Measurements from ENCODE around the gene MLLT3. TPM values are rescaled to one million over a fixed set of nuclear protein-coding genes. Genes with fewer than 3 reads are reported as not detected.
A peak's percentile ranks its signal among the peaks of the same experiment; 100 is the strongest.

MLLT3 gene
- total and polyA plus RNA-seq, 2 donors: 21.8 to 46.2 TPM

GRCh38 chr9:20608582-20608981, 13.7 kb downstream of the MLLT3 start:
- Histone ChIP-seq H3K4me3 (ENCODE audit: low read length in 2 of 2) (no peak overlapping the region), H3K27me3 (ENCODE audit: control insufficient read depth in 2 of 2, insufficient read depth in 1 of 2, low read length in 1 of 2) (no peaks in the 10 kb centered on the region), H3K9me3 (ENCODE audit: control insufficient read depth in 2 of 2, insufficient read depth in 1 of 2, low read length in 1 of 2) (no peaks in the 10 kb centered on the region), H3K27ac (ENCODE audit: low read depth in 1 of 2, low read length in 1 of 2) (no peak overlapping the region), H3K36me3 (ENCODE audit: control insufficient read depth in 2 of 2, insufficient read depth in 2 of 2, low read length in 1 of 2) (no peaks in the 10 kb centered on the region), H3K4me1 (ENCODE audit: control insufficient read depth in 2 of 2, insufficient read depth in 2 of 2, low read length in 2 of 2) (no peaks in the 10 kb centered on the region)
- WGBS: 91% methylated on average over 5 of the region's 5 CpGs
- no peak for DNase-seq (ENCODE audit: low read depth in 6 of 9, low spot score in 9 of 9)

GRCh38 chr9:20606652-20607051, 15.6 kb downstream of the MLLT3 start:
- Histone ChIP-seq H3K4me1 (ENCODE audit: control insufficient read depth in 2 of 2, insufficient read depth in 2 of 2, low read length in 2 of 2) (no peaks in the 10 kb centered on the region), H3K27me3 (ENCODE audit: control insufficient read depth in 2 of 2, insufficient read depth in 1 of 2, low read length in 1 of 2) (no peaks in the 10 kb centered on the region), H3K9me3 (ENCODE audit: control insufficient read depth in 2 of 2, insufficient read depth in 1 of 2, low read length in 1 of 2) (no peaks in the 10 kb centered on the region), H3K27ac (ENCODE audit: low read depth in 1 of 2, low read length in 1 of 2) (no peak overlapping the region), H3K4me3 (ENCODE audit: low read length in 2 of 2) (no peak overlapping the region), H3K36me3 (ENCODE audit: control insufficient read depth in 2 of 2, insufficient read depth in 2 of 2, low read length in 1 of 2) (no peaks in the 10 kb centered on the region)
- peak in 1 of 9 donors; percentile 13 for DNase-seq (ENCODE audit: low read depth in 6 of 9, low spot score in 9 of 9)
- 48% methylated on average over 2 of the region's 2 CpGs for WGBS

DNA sequence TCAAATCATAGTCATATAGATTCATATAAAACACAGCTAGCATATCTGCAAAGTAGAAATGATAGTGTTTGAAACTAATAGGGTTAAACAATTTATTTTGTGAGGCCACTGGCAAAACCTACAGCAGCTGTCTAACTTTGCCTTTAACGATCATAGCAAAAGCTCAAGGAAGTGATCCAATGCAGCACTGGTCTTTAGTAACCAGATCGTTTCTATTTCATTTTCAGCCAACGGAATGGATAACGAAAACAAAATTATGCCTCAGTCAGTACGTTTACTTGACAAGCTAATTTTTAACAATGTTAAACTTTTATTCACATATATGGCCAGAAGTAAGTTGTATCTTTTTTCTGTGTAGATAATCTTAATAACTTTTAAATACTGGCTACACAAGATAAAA, 17.7 kb downstream of the MLLT3 start:
- no peak overlapping the region for H3K4me3 ChIP-seq (ENCODE audit: low read length in 2 of 2)
- no peaks in the 10 kb centered on the region for H3K36me3 ChIP-seq (ENCODE audit: control insufficient read depth in 2 of 2, insufficient read depth in 2 of 2, low read length in 1 of 2)
- no peak overlapping the region for H3K27ac ChIP-seq (ENCODE audit: low read depth in 1 of 2, low read length in 1 of 2)
- DNase-seq (ENCODE audit: low read depth in 6 of 9, low spot score in 9 of 9): peak in 1 of 9 donors; percentile 31
- H3K4me1 ChIP-seq (ENCODE audit: control insufficient read depth in 2 of 2, insufficient read depth in 2 of 2, low read length in 2 of 2): no peaks in the 10 kb centered on the region
- WGBS: 8% methylated on average over 5 of the region's 5 CpGs
- H3K9me3 ChIP-seq (ENCODE audit: control insufficient read depth in 2 of 2, insufficient read depth in 1 of 2, low read length in 1 of 2): no peaks in the 10 kb centered on the region
- no peaks in the 10 kb centered on the region for H3K27me3 ChIP-seq (ENCODE audit: control insufficient read depth in 2 of 2, insufficient read depth in 1 of 2, low read length in 1 of 2)

- no peaks in the 10 kb centered on the region for H3K27me3 ChIP-seq (ENCODE audit: control insufficient read depth in 2 of 2, insufficient read depth in 1 of 2, low read length in 1 of 2)
- no peaks in the 10 kb centered on the region for H3K4me1 ChIP-seq (ENCODE audit: control insufficient read depth in 2 of 2, insufficient read depth in 2 of 2, low read length in 2 of 2)
- no peaks in the 10 kb centered on the region for H3K9me3 ChIP-seq (ENCODE audit: control insufficient read depth in 2 of 2, insufficient read depth in 1 of 2, low read length in 1 of 2)
- no peak overlapping the region for H3K4me3 ChIP-seq (ENCODE audit: low read length in 2 of 2)
- DNase-seq (ENCODE audit: low read depth in 6 of 9, low spot score in 9 of 9): no peak
- H3K27ac ChIP-seq (ENCODE audit: low read depth in 1 of 2, low read length in 1 of 2): no peak overlapping the region
- no peaks in the 10 kb centered on the region for H3K36me3 ChIP-seq (ENCODE audit: control insufficient read depth in 2 of 2, insufficient read depth in 2 of 2, low read length in 1 of 2)
- 74% methylated on average over 5 of the region's 5 CpGs for WGBS
Measured at GRCh38 chr9:20603524-20604268, 18.6 kb downstream of the MLLT3 start.

- Histone ChIP-seq H3K27ac (ENCODE audit: low read depth in 1 of 2, low read length in 1 of 2) (no peak overlapping the region), H3K4me1 (ENCODE audit: control insufficient read depth in 2 of 2, insufficient read depth in 2 of 2, low read length in 2 of 2) (no peaks in the 10 kb centered on the region), H3K36me3 (ENCODE audit: control insufficient read depth in 2 of 2, insufficient read depth in 2 of 2, low read length in 1 of 2) (no peaks in the 10 kb centered on the region), H3K27me3 (ENCODE audit: control insufficient read depth in 2 of 2, insufficient read depth in 1 of 2, low read length in 1 of 2) (no peaks in the 10 kb centered on the region), H3K4me3 (ENCODE audit: low read length in 2 of 2) (no peak overlapping the region), H3K9me3 (ENCODE audit: control insufficient read depth in 2 of 2, insufficient read depth in 1 of 2, low read length in 1 of 2) (no peaks in the 10 kb centered on the region)
- no peak for DNase-seq (ENCODE audit: low read depth in 6 of 9, low spot score in 9 of 9)
- 96% methylated on average over 1 of the region's 1 CpG for WGBS
Measured at GRCh38 chr9:20601292-20601691, 21.0 kb downstream of the MLLT3 start.

DNA sequence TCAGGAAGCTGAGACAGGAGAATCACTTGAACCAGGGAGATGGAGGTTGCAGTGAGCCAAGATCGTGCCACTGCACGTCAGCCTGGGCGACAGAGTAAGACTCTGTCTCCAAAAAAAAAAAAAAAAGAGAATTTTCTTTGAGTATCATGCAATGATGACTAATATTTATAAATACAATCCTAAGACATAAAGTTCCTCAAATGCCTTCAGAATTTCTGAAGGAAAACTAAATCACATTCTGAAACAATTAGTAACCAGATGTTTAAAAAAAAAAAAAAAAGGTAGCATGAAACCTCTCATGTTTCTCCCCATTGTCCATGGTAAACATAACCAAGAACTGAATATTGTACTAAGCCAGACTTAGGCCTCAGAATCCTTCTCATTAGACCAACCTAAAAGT, 23.1 kb downstream of the MLLT3 start:
- Histone ChIP-seq H3K4me1 (ENCODE audit: control insufficient read depth in 2 of 2, insufficient read depth in 2 of 2, low read length in 2 of 2) (no peaks in the 10 kb centered on the region), H3K27ac (ENCODE audit: low read depth in 1 of 2, low read length in 1 of 2) (no peak overlapping the region)
- WGBS: 97% methylated on average over 3 of the region's 3 CpGs

GRCh38 chr9:20598367-20598766, 23.9 kb downstream of the MLLT3 start:
- Histone ChIP-seq H3K9me3 (ENCODE audit: control insufficient read depth in 2 of 2, insufficient read depth in 1 of 2, low read length in 1 of 2) (no peaks in the 10 kb centered on the region), H3K36me3 (ENCODE audit: control insufficient read depth in 2 of 2, insufficient read depth in 2 of 2, low read length in 1 of 2) (no peaks in the 10 kb centered on the region), H3K4me1 (ENCODE audit: control insufficient read depth in 2 of 2, insufficient read depth in 2 of 2, low read length in 2 of 2) (no peaks in the 10 kb centered on the region), H3K27ac (ENCODE audit: low read depth in 1 of 2, low read length in 1 of 2) (no peak overlapping the region), H3K4me3 (ENCODE audit: low read length in 2 of 2) (no peak overlapping the region), H3K27me3 (ENCODE audit: control insufficient read depth in 2 of 2, insufficient read depth in 1 of 2, low read length in 1 of 2) (no peaks in the 10 kb centered on the region)
- no peak for DNase-seq (ENCODE audit: low read depth in 6 of 9, low spot score in 9 of 9)
- 97% methylated on average over 1 of the region's 1 CpG for WGBS

More for the DNA sequence above, 23.1 kb downstream of the MLLT3 start:
- Histone ChIP-seq H3K4me3 (ENCODE audit: low read length in 2 of 2) (no peak overlapping the region), H3K36me3 (ENCODE audit: control insufficient read depth in 2 of 2, insufficient read depth in 2 of 2, low read length in 1 of 2) (no peaks in the 10 kb centered on the region), H3K27me3 (ENCODE audit: control insufficient read depth in 2 of 2, insufficient read depth in 1 of 2, low read length in 1 of 2) (no peaks in the 10 kb centered on the region), H3K9me3 (ENCODE audit: control insufficient read depth in 2 of 2, insufficient read depth in 1 of 2, low read length in 1 of 2) (no peaks in the 10 kb centered on the region)
- no peak for DNase-seq (ENCODE audit: low read depth in 6 of 9, low spot score in 9 of 9)

GRCh38 chr9:20597862-20598261, 24.4 kb downstream of the MLLT3 start:
- no peaks in the 10 kb centered on the region for H3K9me3 ChIP-seq (ENCODE audit: control insufficient read depth in 2 of 2, insufficient read depth in 1 of 2, low read length in 1 of 2)
- no peak overlapping the region for H3K4me3 ChIP-seq (ENCODE audit: low read length in 2 of 2)
- no peaks in the 10 kb centered on the region for H3K36me3 ChIP-seq (ENCODE audit: control insufficient read depth in 2 of 2, insufficient read depth in 2 of 2, low read length in 1 of 2)
- no peak overlapping the region for H3K27ac ChIP-seq (ENCODE audit: low read depth in 1 of 2, low read length in 1 of 2)
- no peaks in the 10 kb centered on the region for H3K4me1 ChIP-seq (ENCODE audit: control insufficient read depth in 2 of 2, insufficient read depth in 2 of 2, low read length in 2 of 2)
- H3K27me3 ChIP-seq (ENCODE audit: control insufficient read depth in 2 of 2, insufficient read depth in 1 of 2, low read length in 1 of 2): no peaks in the 10 kb centered on the region
- no peak for DNase-seq (ENCODE audit: low read depth in 6 of 9, low spot score in 9 of 9)

DNA sequence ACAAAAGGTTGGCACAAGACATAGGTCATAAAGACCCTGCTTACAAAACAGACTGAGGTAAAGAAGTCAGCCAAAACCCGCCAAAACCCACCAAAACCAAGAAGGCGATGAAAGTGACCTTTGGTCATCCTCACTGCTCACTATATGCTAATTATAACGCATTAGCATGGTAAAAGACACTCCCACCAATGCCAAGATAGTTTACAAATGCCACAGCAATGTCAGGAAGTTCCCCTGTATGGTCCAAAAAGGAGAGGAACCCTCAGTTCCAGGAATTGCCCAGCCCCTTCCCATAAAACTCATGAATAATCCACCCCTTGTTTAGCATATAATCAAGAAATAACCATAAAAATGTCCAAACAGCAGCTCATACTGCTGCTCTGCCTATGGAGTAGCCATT, 27.7 kb downstream of the MLLT3 start:
- Histone ChIP-seq H3K4me1 (ENCODE audit: control insufficient read depth in 2 of 2, insufficient read depth in 2 of 2, low read length in 2 of 2) (no peaks in the 10 kb centered on the region), H3K4me3 (ENCODE audit: low read length in 2 of 2) (no peak overlapping the region), H3K9me3 (ENCODE audit: control insufficient read depth in 2 of 2, insufficient read depth in 1 of 2, low read length in 1 of 2) (no peaks in the 10 kb centered on the region), H3K27ac (ENCODE audit: low read depth in 1 of 2, low read length in 1 of 2) (no peak overlapping the region), H3K36me3 (ENCODE audit: control insufficient read depth in 2 of 2, insufficient read depth in 2 of 2, low read length in 1 of 2) (no peaks in the 10 kb centered on the region), H3K27me3 (ENCODE audit: control insufficient read depth in 2 of 2, insufficient read depth in 1 of 2, low read length in 1 of 2) (no peaks in the 10 kb centered on the region)
- no peak for DNase-seq (ENCODE audit: low read depth in 6 of 9, low spot score in 9 of 9)
- WGBS: 98% methylated on average over 3 of the region's 3 CpGs

All from thymus (tissue), 11 donors.